Motor neuron (in vitro differentiated cells): ENCODE results near the gene PLA2G15. TPM values are rescaled to one million over a fixed set of nuclear protein-coding genes. Genes with fewer than 3 reads are reported as not detected.

Experiments
- ATAC-seq, 8 experiments: fragments of 200-7000 bp; cut with Tn5 transposase; replicated peaks in 6 of 8; 2 replicates each; pipeline ENCODE4 v1.8.0; 2021; ENCODE audit warnings: mild to moderate bottlenecking in 8 of 8, moderate library complexity in 8 of 8
- H3K27ac ChIP-seq, 2 donors: fragments of 250-450 bp; sonication (Bioruptor Pico); 2 replicates each; pipeline ENCODE4 v1.9.0; 2021; ENCODE audit warnings: antibody characterized with exemption in 2 of 2, mild to moderate bottlenecking in 2 of 2, moderate library complexity in 1 of 2
- H3K4me1 ChIP-seq, 2 donors: fragments of 250-450 bp; sonication (Bioruptor Pico); replicated peaks in 1 of 2; 2 replicates each; pipeline ENCODE4 v1.6.1; 2021; ENCODE audit warnings: antibody characterized with exemption in 2 of 2, mild to moderate bottlenecking in 2 of 2, moderate library complexity in 1 of 2
- H3K4me3 ChIP-seq, 5 donors: fragments of 250-450 bp; sonication (Bioruptor Pico); 2 replicates each; pipeline ENCODE4 v1.9.0; 2021; ENCODE audit warnings: antibody characterized with exemption in 5 of 5, mild to moderate bottlenecking in 5 of 5, moderate library complexity in 4 of 5
- WGBS, 10 experiments: fragments of 450-650 bp; shearing (Covaris generic); methylation state at CpG; one replicate each; pipeline ENCODE4 v1.0.0; 2022; 5-methylcytosine and 5-hydroxymethylcytosine counted together
- in situ Hi-C, 9 experiments: fragments of 400-800 bp; cut with MboI; loops; one replicate each; pipeline ENCODE4 v1.15.0; 2021; ENCODE audit warnings: low sequenced_read_pairs in 9 of 9, low pct_unique_long_range_greater_than_20kb in 2 of 9; ENCODE audit not compliant: unreplicated experiment in 9 of 9
- total RNA-seq, 8 experiments: library from RNA; unstranded; fragments of 300-600 nt; gene quantifications; 2 replicates each; pipeline versions ENCODE4 v1.2.3 to v1.2.4, GENCODE V29; 2022

Gene PLA2G15
- total RNA-seq, 8 experiments from 2014 or later, result 8.3 to 25.1 (median 9.5) TPM

GRCh38 chr16:68235108-68235886 lies 9.9 kb upstream of the PLA2G15 start:
- in situ Hi-C loops, result no loop called here

GRCh38 chr16:68235887-68236136 lies 9.4 kb upstream of the PLA2G15 start, which contains the start of gene ESRP2:
ESRP2 (minus strand) TSS chr16:68236127; CDS start chr16:68236045, 82 bp downstream.
- H3K4me1 ChIP-seq, result peaks cover 0 to 21% of the 10 kb centered on the region in 2 donors
- 0 to 2% methylated on average over 4 to 11 of the region's 36 CpGs; no CpG with 5 or more reads in 8 of the 10 experiments for WGBS, 10 experiments
- ATAC-seq, result no peak
- peak within 1 kb of the TSS in 1 of 2 donors; percentile 49 for H3K27ac ChIP-seq
- H3K4me3 ChIP-seq, result peak within 1 kb of the TSS; percentile 32 to 41 (median 37)
- in situ Hi-C loops, result no loop called here

More at GRCh38 chr16:68235108-68235886, 9.9 kb upstream of the PLA2G15 start:
- Histone ChIP-seq H3K4me3 (no peak overlapping the region), H3K4me1 (peaks cover 0 to 21% of the 10 kb centered on the region in 2 donors), H3K27ac (no peak overlapping the region)
- 27 to 100% (median 40%) methylated on average over 1 to 11 of the region's 73 CpGs; no CpG with 5 or more reads in 5 of the 10 experiments for WGBS, 10 experiments
- ATAC-seq, result no peak

GRCh38 chr16:68236137-68236825 lies 8.9 kb upstream of the PLA2G15 start:
- Histone ChIP-seq H3K4me1 (peaks cover 0 to 21% of the 10 kb centered on the region in 2 donors), H3K4me3 (peak overlapping the region in 2 of 5 donors; percentile 39 to 41), H3K27ac (no peak overlapping the region)
- in situ Hi-C loops, result no loop called here
- ATAC-seq, result no peak
- WGBS, 10 experiments, result 0 to 90% (median 50%) methylated on average over 1 to 6 of the region's 45 CpGs; no CpG with 5 or more reads in 7 of the 10 experiments

GRCh38 chr16:68236826-68237242 lies 8.3 kb upstream of the PLA2G15 start:
- peak overlapping the region; percentile 32 to 41 (median 37) for H3K4me3 ChIP-seq
- H3K4me1 ChIP-seq, result peaks cover 0 to 21% of the 10 kb centered on the region in 2 donors
- peak in 1 of 8 experiments; percentile 1 for ATAC-seq
- peak overlapping the region in 1 of 2 donors; percentile 49 for H3K27ac ChIP-seq
- in situ Hi-C loops, result no loop called here
- WGBS, 10 experiments, result 0 to 40% (median 24%) methylated on average over 1 to 12 of the region's 21 CpGs; no CpG with 5 or more reads in 4 of the 10 experiments

DNA sequence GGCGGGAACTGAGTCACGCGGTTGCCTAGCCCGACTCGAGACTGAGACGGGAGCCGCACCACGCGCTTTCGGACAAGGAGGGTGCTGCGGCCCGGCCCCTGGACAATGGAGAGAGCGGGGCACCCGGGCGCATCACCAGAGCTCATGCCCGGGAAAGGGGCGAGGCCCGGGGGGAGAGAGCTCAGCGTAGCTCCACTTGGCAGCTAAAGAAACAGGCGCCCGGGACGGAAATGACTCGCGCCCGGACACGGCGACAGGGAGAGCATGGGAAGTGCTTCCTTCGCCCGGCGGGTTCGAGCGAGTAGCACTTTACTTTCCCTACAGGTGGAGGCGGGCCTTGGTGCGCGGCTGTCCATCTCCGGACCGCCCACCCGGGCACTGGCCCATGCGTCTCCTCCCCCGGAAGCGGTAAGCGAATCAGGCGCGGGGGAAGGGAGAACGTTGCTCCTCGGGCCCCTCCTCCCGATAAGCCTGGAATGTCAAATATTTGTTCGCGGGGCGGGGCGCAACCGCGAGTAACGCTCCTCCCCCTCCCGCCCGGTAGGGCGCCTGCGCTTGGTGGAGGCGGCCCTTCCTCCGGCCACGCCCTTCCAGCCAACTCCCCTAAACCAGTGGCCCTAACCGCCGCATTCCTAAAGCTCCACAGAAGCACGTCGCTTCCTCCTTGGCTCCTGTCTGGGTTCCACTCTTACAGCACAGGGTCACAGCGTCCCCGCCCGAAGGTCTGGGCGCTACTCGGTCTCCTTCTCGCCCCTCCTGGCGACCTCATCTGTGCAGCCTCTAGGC lies 7.7 kb upstream of the PLA2G15 start:
- ATAC-seq, result peak; percentile 84 to 94 (median 92)
- in situ Hi-C loops, result no loop called here
- peak overlapping the region in 1 of 2 donors; percentile 74 for H3K27ac ChIP-seq
- H3K4me3 ChIP-seq, result peak overlapping the region; percentile 32 to 41 (median 37)
- peaks cover 0 to 21% of the 10 kb centered on the region in 2 donors for H3K4me1 ChIP-seq
- WGBS, 10 experiments, result 0 to 15% (median 2%) methylated on average over 2 to 11 of the region's 72 CpGs; no CpG with 5 or more reads in 4 of the 10 experiments

- in situ Hi-C loops, result no loop called here
- WGBS, 10 experiments, result 23 to 70% (median 35%) methylated on average over 2 to 20 of the region's 20 CpGs; no CpG with 5 or more reads in 4 of the 10 experiments
- peaks cover 0 to 18% of the 10 kb centered on the region in 2 donors for H3K4me1 ChIP-seq
- no peak for ATAC-seq
- peak overlapping the region; percentile 32 to 41 (median 37) for H3K4me3 ChIP-seq
- peak overlapping the region in 1 of 2 donors; percentile 74 for H3K27ac ChIP-seq
Measured at GRCh38 chr16:68238029-68238345, 7.2 kb upstream of the PLA2G15 start.

- H3K27ac ChIP-seq, result no peak overlapping the region
- no peak overlapping the region for H3K4me3 ChIP-seq
- no peak for ATAC-seq
- in situ Hi-C loops, result no loop called here
- 64 to 100% (median 80%) methylated on average over 2 to 5 of the region's 7 CpGs; no CpG with 5 or more reads in 3 of the 10 experiments for WGBS, 10 experiments
- H3K4me1 ChIP-seq, result peaks cover 6 to 15% of the 10 kb centered on the region in 2 donors
Measured at GRCh38 chr16:68242085-68242484, 3.1 kb upstream of the PLA2G15 start.

- H3K4me1 ChIP-seq, result peaks cover 6 to 10% of the 10 kb centered on the region in 2 donors
- WGBS, 10 experiments, result 66 to 100% (median 81%) methylated on average over 1 to 6 of the region's 9 CpGs; no CpG with 5 or more reads in 4 of the 10 experiments
- H3K4me3 ChIP-seq, result no peak overlapping the region
- H3K27ac ChIP-seq, result no peak overlapping the region
- in situ Hi-C loops, result no loop called here
- ATAC-seq, result no peak
Measured at GRCh38 chr16:68242926-68243858, 2.0 kb upstream of the PLA2G15 start.

GRCh38 chr16:68244481-68244902 lies 681 bp upstream of the PLA2G15 start:
- Histone ChIP-seq H3K4me1 (peaks cover 6 to 9% of the 10 kb centered on the region in 2 donors), H3K27ac (no peak overlapping the region), H3K4me3 (peak overlapping the region; percentile 63 to 98 (median 94))
- in situ Hi-C loops, result no loop called here
- 5 to 13% (median 13%) methylated on average over 3 to 9 of the region's 20 CpGs; no CpG with 5 or more reads in 7 of the 10 experiments for WGBS, 10 experiments
- no peak for ATAC-seq

- in situ Hi-C loops, result no loop called here
- ATAC-seq, result no peak
Measured at GRCh38 chr16:68246121-68246520, 948 bp downstream of the PLA2G15 start.

DNA sequence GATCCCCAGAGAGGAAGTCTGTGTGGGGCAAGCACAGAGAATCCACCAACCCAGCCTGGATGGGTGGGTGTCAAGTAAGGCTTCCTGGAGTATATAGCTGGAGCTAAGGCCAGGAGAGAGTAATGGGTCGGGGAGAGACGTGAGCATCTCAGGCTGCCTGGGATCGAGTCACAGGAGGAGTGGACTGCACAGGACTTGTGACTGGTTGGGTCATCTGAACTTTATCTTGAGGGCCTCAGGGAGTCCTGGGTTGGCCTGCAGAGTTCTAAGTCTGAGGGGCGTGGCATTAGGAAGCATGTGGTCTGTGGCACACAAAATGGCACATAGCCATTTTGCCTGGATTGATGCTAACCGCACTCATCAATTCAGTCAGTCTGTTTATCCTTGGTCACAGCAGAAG lies 1.5 kb downstream of the PLA2G15 start:
- no peak overlapping the region for H3K27ac ChIP-seq
- in situ Hi-C loops, result no loop called here
- peak in 2 of 8 experiments; percentile 11 to 27 for ATAC-seq
- H3K4me1 ChIP-seq, result peaks cover 6 to 9% of the 10 kb centered on the region in 2 donors
- no peak overlapping the region for H3K4me3 ChIP-seq
- WGBS, 10 experiments, result 43 to 100% (median 84%) methylated on average over 1 to 2 of the region's 5 CpGs; no CpG with 5 or more reads in 6 of the 10 experiments

More at GRCh38 chr16:68246121-68246520, 948 bp downstream of the PLA2G15 start:
- no peak overlapping the region for H3K27ac ChIP-seq
- H3K4me3 ChIP-seq, result peak overlapping the region; percentile 63 to 98 (median 94)
- H3K4me1 ChIP-seq, result peaks cover 6 to 9% of the 10 kb centered on the region in 2 donors
- 20 to 92% (median 70%) methylated on average over 1 to 4 of the region's 7 CpGs; no CpG with 5 or more reads in 3 of the 10 experiments for WGBS, 10 experiments

GRCh38 chr16:68247400-68247799 lies 2.2 kb downstream of the PLA2G15 start:
- Histone ChIP-seq H3K4me3 (no peak overlapping the region), H3K27ac (no peak overlapping the region), H3K4me1 (peaks cover 6 to 9% of the 10 kb centered on the region in 2 donors)
- 80 to 100% (median 90%) methylated on average over 1 to 3 of the region's 4 CpGs; no CpG with 5 or more reads in 3 of the 10 experiments for WGBS, 10 experiments
- no peak for ATAC-seq
- in situ Hi-C loops, result no loop called here
